Body of pancreas (tissue), 4 donors: ENCODE data around the gene BABAM2. TPM values are rescaled to one million over a fixed set of nuclear protein-coding genes. Genes with fewer than 3 reads are reported as not detected.

ENCODE experiments used
- ATAC-seq: fragments of 150-250 bp; one replicate; pipeline ENCODE4 v1.9.1; 2016
- DNase-seq, 4 donors: peaks; one replicate each; pipeline ENCODE4 v3.0.0-alpha.2; 2019
- H3K27ac ChIP-seq, 4 donors: fragments of 200-600 bp; sonication (generic); 1 replicate in 3 of 4; 2 replicates in 1 of 4; pipeline versions ENCODE4 v1.5.1 to v1.6.1; 2016 to 2019; ENCODE audit warnings: mild to moderate bottlenecking in 1 of 4, mixed read lengths in 1 of 4, moderate library complexity in 1 of 4
- H3K27me3 ChIP-seq, 2 donors: fragments of 200-600 bp; sonication (generic); one replicate each; pipeline ENCODE4 v1.6.0; 2016; ENCODE audit warnings: mild to moderate bottlenecking in 1 of 2
- H3K36me3 ChIP-seq, 2 donors: fragments of 200-600 bp; sonication (generic); replicated peaks in 1 of 2; 2 replicates each; pipeline ENCODE4 v1.5.1; 2016; ENCODE audit warnings: low read depth in 2 of 2; ENCODE audit not compliant: insufficient read depth in 1 of 2
- H3K4me1 ChIP-seq: fragments of 200-600 bp; sonication (generic); one replicate; pipeline ENCODE4 v1.6.0; 2016
- H3K4me3 ChIP-seq, 2 donors: fragments of 200-600 bp; sonication (generic); 1 replicate in 1 of 2; 2 replicates in 1 of 2; pipeline ENCODE4 v1.5.1; 2016 to 2019
- H3K9me3 ChIP-seq, 3 donors: fragments of 200-600 bp; sonication (generic); 1 replicate in 2 of 3; 2 replicates in 1 of 3; pipeline ENCODE4 v1.5.1; 2016
- CTCF ChIP-seq, 7 experiments: fragments of 450-650 bp in 4 of 7; fragments of 200-600 bp in 3 of 7; sonication (generic) in 3 of 7; IDR thresholded peaks; one replicate each; pipeline ENCODE4 v1.5.1; 2016 to 2019; ENCODE audit warnings: antibody characterized with exemption in 7 of 7
- POLR2A ChIP-seq, 3 donors: fragments of 450-650 bp; IDR thresholded peaks; one replicate each; pipeline ENCODE4 v1.6.1; 2016; ENCODE audit warnings: antibody characterized with exemption in 3 of 3, mild to moderate bottlenecking in 2 of 3
- WGBS, 2 donors: methylation state at CpG; one replicate each; pipeline ENCODE4 v1.1.5; 2017; 5-methylcytosine and 5-hydroxymethylcytosine counted together
- intact Hi-C: fragments of 100-400 bp; cut with DNase I; formaldehyde crosslinking; loops from one replicate; pipeline ENCODE4 v1.15.1; 2023
- total RNA-seq, 2 donors: library from RNA; depleted of rRNA; stranded (reverse); fragments of >200 nt; gene quantifications; one replicate each; pipeline ENCODE4 v1.1.0, GENCODE V29; 2016

The BABAM2 gene
- total RNA-seq, 2 donors from 2014 or later, result 20.5 to 22.4 TPM

- intact Hi-C loops, result no loop called here
- 75 to 87% methylated on average over 9 of the region's 9 CpGs for WGBS, 2 donors
- ATAC-seq (no peak), DNase-seq (no peak)
- Histone ChIP-seq H3K27ac (no peak overlapping the region), H3K9me3 (no peaks in the 10 kb centered on the region), H3K4me1 (no peaks in the 10 kb centered on the region), H3K4me3 (no peak overlapping the region), H3K27me3 (no peaks in the 10 kb centered on the region), H3K36me3 (no peaks in the 10 kb centered on the region)
- no peak for TF ChIP-seq POLR2A (IDR thresholded peaks at IDR 0.05)
Measured at GRCh38 chr2:28224648-28225472, 334.3 kb downstream of the BABAM2 start.

GRCh38 chr2:28225473-28226080 is 335.0 kb downstream of the BABAM2 start:
- no peaks in the 10 kb centered on the region for H3K4me1 ChIP-seq
- no peak overlapping the region for H3K27ac ChIP-seq
- no peak overlapping the region for H3K4me3 ChIP-seq
- no peaks in the 10 kb centered on the region for H3K36me3 ChIP-seq
- no peaks in the 10 kb centered on the region for H3K27me3 ChIP-seq
- no peaks in the 10 kb centered on the region for H3K9me3 ChIP-seq
- WGBS, 2 donors, result 78 to 81% methylated on average over 3 of the region's 3 CpGs
- intact Hi-C loops, result no loop called here
- ATAC-seq (no peak), DNase-seq (no peak)
- TF ChIP-seq POLR2A (IDR thresholded peaks at IDR 0.05) (no peak), CTCF (IDR thresholded peaks at IDR 0.05) (no peak)

- no peak for ATAC-seq
- TF ChIP-seq POLR2A (IDR thresholded peaks at IDR 0.05), result no peak
- no peak for TF ChIP-seq CTCF (IDR thresholded peaks at IDR 0.05)
- intact Hi-C loops, result no loop called here
Measured at GRCh38 chr2:28226558-28226957, 336.0 kb downstream of the BABAM2 start.

GRCh38 chr2:28227498-28227897 is 337.0 kb downstream of the BABAM2 start:
- H3K4me1 ChIP-seq, result peaks cover 7% of the 10 kb centered on the region
- no peak overlapping the region for H3K4me3 ChIP-seq
- intact Hi-C loops, result no loop called here
- ATAC-seq (no peak), DNase-seq (no peak)
- H3K27me3 ChIP-seq, result no peaks in the 10 kb centered on the region
- no peaks in the 10 kb centered on the region for H3K36me3 ChIP-seq
- TF ChIP-seq CTCF (IDR thresholded peaks at IDR 0.05) (no peak), POLR2A (IDR thresholded peaks at IDR 0.05) (no peak)
- H3K27ac ChIP-seq, result no peak overlapping the region
- no peaks in the 10 kb centered on the region for H3K9me3 ChIP-seq
- 80 to 89% methylated on average over 3 of the region's 3 CpGs for WGBS, 2 donors

More at GRCh38 chr2:28226558-28226957, 336.0 kb downstream of the BABAM2 start:
- Histone ChIP-seq H3K4me1 (no peaks in the 10 kb centered on the region), H3K27me3 (no peaks in the 10 kb centered on the region), H3K9me3 (no peaks in the 10 kb centered on the region), H3K4me3 (no peak overlapping the region), H3K27ac (no peak overlapping the region), H3K36me3 (no peaks in the 10 kb centered on the region)
- WGBS, 2 donors, result 94 to 96% methylated on average over 6 of the region's 6 CpGs
- no peak for DNase-seq

- no peaks in the 10 kb centered on the region for H3K9me3 ChIP-seq
- DNase-seq (no peak), ATAC-seq (no peak)
- no peak overlapping the region for H3K27ac ChIP-seq
- intact Hi-C loops, result no loop called here
- peak in 2 of 7 experiments; percentile 7 to 9 for TF ChIP-seq CTCF (IDR thresholded peaks at IDR 0.05)
- TF ChIP-seq POLR2A (IDR thresholded peaks at IDR 0.05), result no peak
- H3K4me3 ChIP-seq, result no peak overlapping the region
- H3K4me1 ChIP-seq, result peaks cover 17% of the 10 kb centered on the region
- H3K27me3 ChIP-seq, result no peaks in the 10 kb centered on the region
- 78 to 90% methylated on average over 1 of the region's 1 CpG for whole genome bisulfite sequencing, 2 donors
- no peaks in the 10 kb centered on the region for H3K36me3 ChIP-seq
Measured at GRCh38 chr2:28228434-28228995, 338.0 kb downstream of the BABAM2 start.
